Breast epithelium (tissue), 3 donors: ENCODE results near the gene SIM2.

Experiments used
- POLR2A ChIP-seq: fragments of 450-650 bp; IDR thresholded peaks from one replicate; pipeline ENCODE4 v1.6.1; 2016; ENCODE audit warnings: antibody characterized with exemption, mild to moderate bottlenecking, moderate library complexity
- TF ChIP-seq, protein P1 (sequence below), 3 donors: fragments of 450-650 bp; IDR thresholded peaks; one replicate each; pipeline ENCODE4 v1.5.1; 2016 to 2017; ENCODE audit warnings: antibody characterized with exemption in 3 of 3, mild to moderate bottlenecking in 3 of 3, moderate library complexity in 3 of 3

DNA sequence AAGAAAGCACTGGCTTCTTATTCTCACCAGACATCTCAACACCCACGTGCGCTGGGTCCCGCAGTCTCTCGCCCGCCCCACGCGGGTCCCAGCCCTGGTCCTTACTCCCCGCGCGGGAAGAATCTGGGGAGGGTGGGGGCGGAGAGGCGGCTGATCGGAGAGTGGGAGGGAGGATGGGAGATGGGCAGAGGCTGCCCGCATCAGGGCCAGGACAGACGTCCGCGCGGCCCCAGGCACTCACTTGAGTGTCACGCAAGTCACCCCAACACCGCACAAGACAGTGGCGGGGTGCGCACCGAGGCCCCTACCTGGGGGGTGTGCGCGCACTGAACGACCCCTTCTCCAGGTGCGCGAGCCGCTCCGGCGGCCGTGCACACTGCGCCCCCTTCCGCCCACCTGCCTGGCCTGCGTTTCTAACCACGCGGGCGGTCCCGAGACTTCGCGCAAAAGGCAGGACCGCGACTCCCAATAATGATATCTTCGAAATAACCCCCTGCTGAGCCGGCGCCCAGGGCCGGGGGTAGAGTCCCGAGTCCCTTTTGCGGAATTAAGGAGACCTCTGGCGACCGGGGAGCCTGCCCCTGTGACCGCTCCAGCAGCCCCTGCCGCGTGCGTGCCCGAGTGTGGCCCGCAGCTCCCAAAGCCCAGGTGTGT, 6.0 kb upstream of the SIM2 start:
- TF ChIP-seq, protein P1, sequence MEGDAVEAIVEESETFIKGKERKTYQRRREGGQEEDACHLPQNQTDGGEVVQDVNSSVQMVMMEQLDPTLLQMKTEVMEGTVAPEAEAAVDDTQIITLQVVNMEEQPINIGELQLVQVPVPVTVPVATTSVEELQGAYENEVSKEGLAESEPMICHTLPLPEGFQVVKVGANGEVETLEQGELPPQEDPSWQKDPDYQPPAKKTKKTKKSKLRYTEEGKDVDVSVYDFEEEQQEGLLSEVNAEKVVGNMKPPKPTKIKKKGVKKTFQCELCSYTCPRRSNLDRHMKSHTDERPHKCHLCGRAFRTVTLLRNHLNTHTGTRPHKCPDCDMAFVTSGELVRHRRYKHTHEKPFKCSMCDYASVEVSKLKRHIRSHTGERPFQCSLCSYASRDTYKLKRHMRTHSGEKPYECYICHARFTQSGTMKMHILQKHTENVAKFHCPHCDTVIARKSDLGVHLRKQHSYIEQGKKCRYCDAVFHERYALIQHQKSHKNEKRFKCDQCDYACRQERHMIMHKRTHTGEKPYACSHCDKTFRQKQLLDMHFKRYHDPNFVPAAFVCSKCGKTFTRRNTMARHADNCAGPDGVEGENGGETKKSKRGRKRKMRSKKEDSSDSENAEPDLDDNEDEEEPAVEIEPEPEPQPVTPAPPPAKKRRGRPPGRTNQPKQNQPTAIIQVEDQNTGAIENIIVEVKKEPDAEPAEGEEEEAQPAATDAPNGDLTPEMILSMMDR (IDR thresholded peaks at IDR 0.05): no peak
- TF ChIP-seq POLR2A: no peak
